Measurements from ENCODE around the gene COX6A2. TPM values are rescaled to one million over a fixed set of nuclear protein-coding genes. Genes with fewer than 3 reads are reported as not detected.

Gene COX6A2
- total RNA-seq, 1 donor from 2014 or later, result not detected

GRCh38 chr16:31438414-31438813 lies 10.3 kb upstream of the COX6A2 start:
- no peak for TF ChIP-seq EZH2 (IDR thresholded peaks at IDR 0.05; ENCODE audit: insufficient read depth, low read length)
- TF ChIP-seq CTCF (IDR thresholded peaks at IDR 0.05; ENCODE audit: insufficient read depth, low read depth, low read length), result no peak
- H3K4me1 Mint-ChIP-seq (ENCODE audit: low read depth, unreplicated experiment), result no peaks in the 10 kb centered on the region
- Histone ChIP-seq H3K4me2 (ENCODE audit: low read length) (no peak overlapping the region), H3K36me3 (ENCODE audit: insufficient read depth, low read length) (no peaks in the 10 kb centered on the region), H3K79me2 (ENCODE audit: insufficient read depth, low read length) (no peaks in the 10 kb centered on the region), H3K4me1 (ENCODE audit: insufficient read depth, low read length) (no peaks in the 10 kb centered on the region), H2AFZ (ENCODE audit: low read depth, low read length) (no peak overlapping the region), H3K27me3 (ENCODE audit: insufficient read depth, low read length) (no peaks in the 10 kb centered on the region), H3K9ac (ENCODE audit: low read length) (no peak overlapping the region), H3K27ac (ENCODE audit: low read depth, low read length) (no peak overlapping the region), H3K4me3 (ENCODE audit: insufficient read depth, low read depth, low read length) (no peak overlapping the region), H3K9me3 (ENCODE audit: insufficient read depth, low read depth, low read length) (no peaks in the 10 kb centered on the region), H4K20me1 (ENCODE audit: insufficient read depth, low read length) (no peaks in the 10 kb centered on the region)
- H3K4me3 Mint-ChIP-seq (ENCODE audit: unreplicated experiment), result no peak overlapping the region
- no peak overlapping the region for H3K27ac Mint-ChIP-seq (ENCODE audit: unreplicated experiment)
- peaks cover 6% of the 10 kb centered on the region for H3K27me3 Mint-ChIP-seq (ENCODE audit: low read depth, unreplicated experiment)
- no peak for DNase-seq (ENCODE audit: low read depth)
- H3K36me3 Mint-ChIP-seq (ENCODE audit: low read depth, unreplicated experiment), result no peaks in the 10 kb centered on the region
- H3K9me3 Mint-ChIP-seq (ENCODE audit: unreplicated experiment), result no peaks in the 10 kb centered on the region
- no peak for FAIRE-seq

DNA sequence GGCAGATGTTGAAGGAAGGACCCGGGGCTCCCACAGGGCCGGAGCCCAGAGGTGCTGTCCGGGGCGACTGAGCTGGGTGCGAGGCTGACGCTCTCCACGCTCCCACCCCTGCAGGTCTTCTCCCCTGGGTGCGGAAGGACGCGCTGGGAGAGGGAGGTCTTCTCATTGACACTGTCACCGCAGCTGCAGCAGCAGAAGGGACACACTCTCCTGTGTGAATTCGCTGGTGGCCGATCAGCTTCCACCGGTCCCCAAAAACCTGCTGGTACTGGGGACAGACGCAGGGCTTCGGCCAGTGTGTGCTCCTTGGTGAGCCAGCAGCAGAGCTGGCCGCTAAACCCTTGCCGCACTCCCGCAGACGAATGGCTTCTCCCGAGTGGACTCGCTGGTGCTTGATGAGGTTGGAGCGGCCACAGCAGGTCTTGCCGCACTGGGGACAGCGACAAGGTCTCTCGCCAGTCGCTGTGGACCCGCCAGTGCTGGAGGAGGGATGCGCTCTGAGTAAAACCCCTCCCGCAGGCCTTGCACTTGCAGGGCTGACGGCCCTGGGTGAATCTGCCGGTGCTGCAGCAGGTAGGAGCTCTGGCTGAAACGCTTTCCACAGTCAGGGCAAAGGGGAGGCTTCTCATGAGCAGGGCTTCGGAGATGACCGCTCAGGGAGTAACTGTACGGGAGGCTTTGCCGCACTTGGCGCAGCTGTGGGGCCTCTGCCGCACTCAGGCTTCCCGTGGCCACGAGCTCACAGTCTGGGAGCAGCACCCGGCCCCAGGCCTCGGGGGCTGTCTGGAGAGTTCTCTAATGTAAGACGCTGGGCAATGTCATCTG lies 8.3 kb upstream of the COX6A2 start:
- DNase-seq (ENCODE audit: low read depth) (no peak), FAIRE-seq (no peak)
- H3K27me3 Mint-ChIP-seq (ENCODE audit: low read depth, unreplicated experiment), result peaks cover 8% of the 10 kb centered on the region
- Histone ChIP-seq H3K4me2 (ENCODE audit: low read length) (no peak overlapping the region), H2AFZ (ENCODE audit: low read depth, low read length) (no peak overlapping the region), H3K27ac (ENCODE audit: low read depth, low read length) (no peak overlapping the region), H3K9ac (ENCODE audit: low read length) (no peak overlapping the region), H3K9me3 (ENCODE audit: insufficient read depth, low read depth, low read length) (no peaks in the 10 kb centered on the region), H3K79me2 (ENCODE audit: insufficient read depth, low read length) (no peaks in the 10 kb centered on the region), H3K36me3 (ENCODE audit: insufficient read depth, low read length) (no peaks in the 10 kb centered on the region), H3K27me3 (ENCODE audit: insufficient read depth, low read length) (no peaks in the 10 kb centered on the region), H4K20me1 (ENCODE audit: insufficient read depth, low read length) (no peaks in the 10 kb centered on the region), H3K4me1 (ENCODE audit: insufficient read depth, low read length) (no peaks in the 10 kb centered on the region), H3K4me3 (ENCODE audit: insufficient read depth, low read depth, low read length) (no peak overlapping the region)
- H3K4me3 Mint-ChIP-seq (ENCODE audit: unreplicated experiment), result no peak overlapping the region
- H3K36me3 Mint-ChIP-seq (ENCODE audit: low read depth, unreplicated experiment), result no peaks in the 10 kb centered on the region
- no peak overlapping the region for H3K27ac Mint-ChIP-seq (ENCODE audit: unreplicated experiment)
- no peaks in the 10 kb centered on the region for H3K4me1 Mint-ChIP-seq (ENCODE audit: low read depth, unreplicated experiment)
- no peaks in the 10 kb centered on the region for H3K9me3 Mint-ChIP-seq (ENCODE audit: unreplicated experiment)
- TF ChIP-seq CTCF (IDR thresholded peaks at IDR 0.05; ENCODE audit: insufficient read depth, low read depth, low read length), result no peak
- no peak for TF ChIP-seq EZH2 (IDR thresholded peaks at IDR 0.05; ENCODE audit: insufficient read depth, low read length)
